ENCODE results near the gene HEATR9. TPM values are rescaled to one million over a fixed set of nuclear protein-coding genes. Genes with fewer than 3 reads are reported as not detected.
A peak's percentile ranks its signal among the peaks of the same experiment; 100 is the strongest.
"Not testable (repeated sequence)": the region's sequence is repeated elsewhere in the genome, so short reads cannot be mapped to it uniquely, and the experiment has no call there.

The HEATR9 gene
- polyA plus RNA-seq, 3 donors from 2014 or later: 0.11 to 0.19 TPM; not detected in 1

- peaks cover 85 to 93% of the 10 kb centered on the region in 2 donors for H3K4me1 Mint-ChIP-seq
- H3K27me3 Mint-ChIP-seq (ENCODE audit: low read depth in 3 of 3): peaks cover 0 to 12% (median 2%) of the 10 kb centered on the region in 3 donors
- peaks cover 7 to 16% (median 10%) of the 10 kb centered on the region in 3 donors for H3K36me3 Mint-ChIP-seq
- H3K9me3 Mint-ChIP-seq: no peaks in the 10 kb centered on the region
- H3K4me3 Mint-ChIP-seq: peak overlapping the region; percentile 72 to 86 (median 82)
- DNase-seq: no peak
- H3K27ac Mint-ChIP-seq: peak overlapping the region; percentile 91 to 99 (median 96)
Measured at GRCh38 chr17:35901631-35902175, 33.0 kb upstream of the HEATR9 start.

GRCh38 chr17:35900708-35901480 lies 32.2 kb upstream of the HEATR9 start:
- peak; percentile 71 to 74 (median 73) for DNase-seq
- Mint-ChIP-seq H3K4me1 (peaks cover 86 to 93% of the 10 kb centered on the region in 2 donors), H3K27me3 (ENCODE audit: low read depth in 3 of 3) (peaks cover 0 to 19% (median 2%) of the 10 kb centered on the region in 3 donors), H3K36me3 (peaks cover 7 to 11% (median 10%) of the 10 kb centered on the region in 3 donors), H3K27ac (peak overlapping the region; percentile 91 to 99 (median 96)), H3K9me3 (no peaks in the 10 kb centered on the region), H3K4me3 (peak overlapping the region; percentile 72 to 86 (median 82))

DNA sequence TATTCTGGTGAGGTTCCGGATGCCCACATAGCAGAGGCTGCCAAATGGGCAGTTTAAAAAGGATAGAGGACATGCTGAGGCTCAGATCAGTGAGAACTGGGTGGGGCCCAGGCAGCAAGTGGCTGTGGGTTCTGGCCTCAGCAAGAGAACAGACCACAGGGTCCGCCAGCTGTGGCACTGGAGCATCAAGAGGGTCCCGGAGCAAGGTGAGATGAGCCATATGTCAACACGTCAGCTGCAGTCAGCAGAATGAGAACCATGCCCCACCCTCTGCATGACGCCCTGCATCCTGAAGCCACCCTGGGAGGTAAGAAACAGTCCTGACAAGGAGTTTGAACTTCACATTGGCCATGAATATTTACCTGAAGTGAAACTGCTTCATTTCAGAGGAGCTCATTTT lies 31.6 kb upstream of the HEATR9 start:
- peaks cover 91 to 95% of the 10 kb centered on the region in 2 donors for H3K4me1 Mint-ChIP-seq
- H3K27me3 Mint-ChIP-seq (ENCODE audit: low read depth in 3 of 3): peaks cover 0 to 21% (median 2%) of the 10 kb centered on the region in 3 donors
- H3K4me3 Mint-ChIP-seq: peak overlapping the region; percentile 72 to 86 (median 82)
- H3K36me3 Mint-ChIP-seq: peaks cover 4 to 8% (median 7%) of the 10 kb centered on the region in 3 donors
- peak; percentile 58 to 67 (median 59) for DNase-seq
- H3K9me3 Mint-ChIP-seq: no peaks in the 10 kb centered on the region
- H3K27ac Mint-ChIP-seq: peak overlapping the region; percentile 91 to 99 (median 96)

DNA sequence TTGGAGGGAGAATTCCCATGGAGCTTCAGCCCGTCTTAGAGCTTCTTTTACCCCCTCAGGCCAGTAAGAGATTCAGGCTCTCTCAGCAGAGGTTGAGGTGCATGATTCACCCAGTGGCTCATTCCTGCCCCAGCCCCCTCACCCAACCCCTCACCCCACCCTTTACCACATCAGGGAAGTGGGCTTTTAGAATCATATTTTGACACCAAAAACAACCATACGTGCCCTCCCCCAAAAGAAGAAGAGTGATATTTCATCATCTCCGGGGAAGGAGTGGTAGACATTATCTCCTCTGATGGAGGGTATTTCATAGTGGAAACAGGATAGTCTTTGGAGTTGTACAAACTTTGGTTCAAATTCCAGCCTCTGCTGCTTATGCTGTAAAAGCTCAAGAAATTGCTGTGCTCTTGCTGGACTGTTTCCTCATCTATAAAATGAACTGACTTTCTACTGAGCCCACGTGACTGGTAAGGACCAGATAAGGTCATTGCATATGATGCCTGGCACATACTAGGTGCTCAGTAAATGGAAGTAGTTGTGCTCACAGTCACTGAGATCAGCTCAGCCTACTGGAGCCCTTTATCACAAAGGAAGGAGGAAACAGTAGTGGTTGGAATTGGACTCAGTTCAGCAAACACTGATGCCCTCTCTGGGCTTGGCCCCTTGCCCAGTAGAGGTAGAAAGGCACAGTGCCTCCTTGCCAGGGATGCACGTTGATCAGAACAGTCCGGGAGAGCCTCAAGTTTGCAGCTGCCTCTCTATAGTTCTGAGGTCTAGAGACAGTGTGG lies 29.8 kb upstream of the HEATR9 start:
- Mint-ChIP-seq H3K36me3 (peaks cover 0 to 3% (median 0%) of the 10 kb centered on the region in 3 donors), H3K4me3 (peak overlapping the region; percentile 72 to 86 (median 82)), H3K4me1 (peaks cover 95% of the 10 kb centered on the region in 2 donors), H3K27ac (peak overlapping the region; percentile 91 to 99 (median 96)), H3K27me3 (ENCODE audit: low read depth in 3 of 3) (peaks cover 0 to 21% (median 2%) of the 10 kb centered on the region in 3 donors), H3K9me3 (no peaks in the 10 kb centered on the region)
- peak; percentile 64 to 65 (median 65) for DNase-seq

DNA sequence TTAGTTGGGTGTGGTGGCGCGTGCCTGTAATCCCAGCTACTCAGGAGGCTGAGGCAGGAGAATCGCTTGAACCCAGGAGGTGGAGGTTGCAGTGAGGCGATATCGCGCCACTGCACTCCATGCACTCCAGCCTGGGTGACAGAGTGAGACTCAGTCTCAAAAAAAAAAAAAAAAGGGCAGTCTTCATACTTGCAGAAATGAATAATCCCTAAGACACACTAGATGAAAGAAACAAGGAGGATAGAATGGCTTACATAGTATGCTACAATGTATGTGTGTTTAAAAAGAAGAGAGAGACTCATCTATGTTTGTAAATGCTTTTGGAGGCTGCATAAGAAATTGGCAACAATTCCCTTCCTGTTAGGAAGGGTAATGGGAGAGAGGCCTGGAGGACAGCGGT lies 29.1 kb upstream of the HEATR9 start:
- H3K9me3 Mint-ChIP-seq: not testable (repeated sequence)
- peak overlapping the region; percentile 91 to 99 (median 96) for H3K27ac Mint-ChIP-seq

DNA sequence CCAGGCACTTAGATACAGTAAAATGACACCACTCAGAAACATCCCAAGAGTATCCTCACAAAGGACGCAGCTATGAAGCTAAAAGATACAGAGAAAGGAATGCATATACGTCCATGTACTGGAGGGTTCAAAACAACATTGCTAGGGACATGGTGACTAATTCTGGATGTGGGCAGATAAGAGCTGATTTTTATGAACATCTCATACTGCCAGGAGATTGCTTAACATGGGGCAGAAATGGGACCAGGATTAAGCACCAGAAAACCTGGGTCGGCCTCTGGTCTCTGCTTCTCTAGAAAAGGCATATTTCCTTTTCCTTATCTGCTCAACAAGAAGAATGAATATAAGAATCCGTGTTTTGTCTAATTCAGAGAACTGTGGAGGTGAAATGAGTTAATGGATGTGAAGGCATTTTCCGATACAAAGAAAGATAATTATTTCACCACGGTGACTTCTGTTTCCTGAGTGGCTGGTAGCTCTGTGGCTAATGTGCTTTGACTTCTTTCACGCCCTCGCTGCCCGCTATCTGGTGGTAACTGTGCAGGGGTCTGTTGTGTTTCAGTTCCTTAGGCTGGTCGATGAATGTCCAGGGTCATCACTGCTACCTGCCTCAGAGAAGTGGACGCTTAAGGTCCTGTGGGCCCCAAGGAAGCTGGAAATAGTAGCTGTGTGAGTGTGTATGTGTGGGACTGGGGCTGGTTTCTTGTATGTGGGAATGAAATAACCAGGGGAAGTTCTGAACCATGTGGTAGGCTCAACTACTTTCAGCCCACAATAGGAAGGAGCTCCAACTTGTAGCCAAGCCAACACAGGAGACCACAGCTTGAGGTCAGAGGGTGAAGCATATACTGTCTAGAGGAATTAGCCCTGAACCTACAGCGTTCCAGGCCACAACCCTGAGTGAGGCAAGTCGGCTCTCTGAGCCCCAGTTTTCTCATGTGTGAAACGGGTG lies 27.2 kb upstream of the HEATR9 start:
- no peaks in the 10 kb centered on the region for H3K36me3 Mint-ChIP-seq
- peak overlapping the region; percentile 88 to 99 (median 98) for H3K27ac Mint-ChIP-seq
- no peaks in the 10 kb centered on the region for H3K9me3 Mint-ChIP-seq
- H3K4me1 Mint-ChIP-seq: peaks cover 95 to 96% of the 10 kb centered on the region in 2 donors
- H3K4me3 Mint-ChIP-seq: peak overlapping the region; percentile 81 to 90 (median 84)
- DNase-seq: peak; percentile 86 to 90 (median 88)
- peaks cover 2 to 29% (median 12%) of the 10 kb centered on the region in 3 donors for H3K27me3 Mint-ChIP-seq (ENCODE audit: low read depth in 3 of 3)

More for the DNA sequence above, 29.1 kb upstream of the HEATR9 start:
- H3K36me3 Mint-ChIP-seq, DNase-seq: not testable (repeated sequence)
- Mint-ChIP-seq H3K27me3 (ENCODE audit: low read depth in 3 of 3) (peaks cover 0 to 21% (median 2%) of the 10 kb centered on the region in 3 donors), H3K4me3 (peak overlapping the region; percentile 72 to 86 (median 82)), H3K4me1 (peaks cover 95 to 96% of the 10 kb centered on the region in 2 donors)

- DNase-seq: no peak
- Mint-ChIP-seq H3K27me3 (ENCODE audit: low read depth in 3 of 3) (peaks cover 5 to 29% (median 18%) of the 10 kb centered on the region in 3 donors), H3K27ac (peak overlapping the region; percentile 86 to 100 (median 96)), H3K4me1 (peaks cover 95% of the 10 kb centered on the region in 2 donors), H3K9me3 (no peaks in the 10 kb centered on the region), H3K36me3 (no peaks in the 10 kb centered on the region), H3K4me3 (peak overlapping the region in 3 of 5 donors; percentile 25 to 65 (median 48))
Measured at GRCh38 chr17:35894206-35894605, 25.5 kb upstream of the HEATR9 start.

DNA sequence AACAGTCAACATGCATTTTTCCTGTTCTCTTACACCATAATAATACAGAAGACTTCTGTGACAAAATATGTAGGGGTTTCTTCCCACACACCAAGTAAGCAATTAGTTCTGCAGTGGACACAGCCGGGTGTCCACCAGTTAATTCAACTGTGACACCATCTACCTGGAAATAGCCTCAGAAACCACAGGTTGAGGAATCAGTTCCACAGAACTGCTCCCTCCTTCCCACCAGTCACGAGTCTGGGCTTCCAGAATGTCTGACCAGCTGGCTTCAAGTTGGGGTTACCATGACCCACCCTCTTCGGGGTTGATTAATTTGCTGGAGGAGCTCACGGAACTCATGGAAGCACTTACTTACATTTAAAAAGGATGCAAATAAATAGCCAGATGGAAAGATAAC lies 25.1 kb upstream of the HEATR9 start:
- peaks cover 95% of the 10 kb centered on the region in 2 donors for H3K4me1 Mint-ChIP-seq
- peak overlapping the region; percentile 88 to 100 (median 98) for H3K27ac Mint-ChIP-seq
- peaks cover 5 to 33% (median 18%) of the 10 kb centered on the region in 3 donors for H3K27me3 Mint-ChIP-seq (ENCODE audit: low read depth in 3 of 3)
- no peaks in the 10 kb centered on the region for H3K36me3 Mint-ChIP-seq
- DNase-seq: no peak
- H3K4me3 Mint-ChIP-seq: peak overlapping the region in 2 of 5 donors; percentile 42 to 65
- H3K9me3 Mint-ChIP-seq: no peaks in the 10 kb centered on the region

DNA sequence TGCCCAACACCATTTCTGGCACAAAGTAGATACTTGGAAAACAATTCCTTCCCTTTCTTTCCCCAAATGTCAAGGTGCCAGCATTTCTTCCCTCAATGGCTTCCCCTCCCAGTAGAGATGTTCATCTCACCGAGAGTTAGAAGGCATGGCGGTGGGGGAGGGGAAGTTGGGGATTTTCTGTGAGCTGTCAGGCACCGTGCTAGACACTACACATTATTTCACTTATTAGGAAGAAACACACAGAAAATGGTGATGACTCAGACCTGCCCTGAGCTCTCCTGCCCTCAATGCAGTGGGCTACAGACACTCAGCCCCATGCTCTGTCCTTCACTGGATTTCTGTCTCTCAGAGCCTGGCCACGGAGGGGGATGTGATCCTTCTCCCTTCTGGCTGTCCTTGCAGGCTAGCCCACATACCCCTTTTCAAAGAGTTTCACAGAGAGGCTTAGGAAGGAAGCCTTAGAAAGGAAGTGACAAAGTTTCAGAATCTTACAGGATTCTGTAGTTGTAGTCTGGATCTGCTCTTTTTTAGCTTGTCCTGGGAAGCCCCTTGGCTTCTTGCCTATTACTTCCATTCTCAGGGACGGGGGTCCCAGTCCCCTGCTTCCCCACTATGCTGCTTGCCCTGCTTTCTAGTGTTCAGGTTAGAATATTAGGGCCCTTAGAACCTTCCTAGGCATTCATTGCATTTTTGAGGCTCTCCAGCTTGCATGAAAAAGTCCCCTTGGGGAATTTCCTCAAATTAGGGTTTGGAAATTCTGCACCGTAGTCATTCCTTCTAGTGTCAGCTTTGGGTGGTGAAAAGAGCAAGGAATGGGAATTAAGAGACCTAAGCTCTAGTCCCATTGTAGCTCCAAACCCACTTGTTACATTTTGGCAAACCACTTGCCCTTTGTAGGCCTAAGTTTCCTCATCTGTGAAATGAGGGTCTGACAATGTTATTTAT lies 23.7 kb upstream of the HEATR9 start:
- Mint-ChIP-seq H3K27ac (peak overlapping the region; percentile 88 to 100 (median 98)), H3K36me3 (no peaks in the 10 kb centered on the region), H3K9me3 (no peaks in the 10 kb centered on the region), H3K4me3 (peak overlapping the region; percentile 73 to 82 (median 78)), H3K4me1 (peaks cover 91% of the 10 kb centered on the region in 2 donors), H3K27me3 (ENCODE audit: low read depth in 3 of 3) (peaks cover 5 to 31% (median 16%) of the 10 kb centered on the region in 3 donors)
- DNase-seq: peak in 2 of 3 donors; percentile 39

GRCh38 chr17:35891269-35891668 lies 22.6 kb upstream of the HEATR9 start:
- Mint-ChIP-seq H3K9me3 (no peaks in the 10 kb centered on the region), H3K27ac (peak overlapping the region; percentile 88 to 100 (median 98)), H3K4me1 (peaks cover 88 to 94% of the 10 kb centered on the region in 2 donors), H3K27me3 (ENCODE audit: low read depth in 3 of 3) (peaks cover 5 to 29% (median 16%) of the 10 kb centered on the region in 3 donors), H3K4me3 (peak overlapping the region; percentile 65 to 80 (median 73)), H3K36me3 (no peaks in the 10 kb centered on the region)
- DNase-seq: no peak

DNA sequence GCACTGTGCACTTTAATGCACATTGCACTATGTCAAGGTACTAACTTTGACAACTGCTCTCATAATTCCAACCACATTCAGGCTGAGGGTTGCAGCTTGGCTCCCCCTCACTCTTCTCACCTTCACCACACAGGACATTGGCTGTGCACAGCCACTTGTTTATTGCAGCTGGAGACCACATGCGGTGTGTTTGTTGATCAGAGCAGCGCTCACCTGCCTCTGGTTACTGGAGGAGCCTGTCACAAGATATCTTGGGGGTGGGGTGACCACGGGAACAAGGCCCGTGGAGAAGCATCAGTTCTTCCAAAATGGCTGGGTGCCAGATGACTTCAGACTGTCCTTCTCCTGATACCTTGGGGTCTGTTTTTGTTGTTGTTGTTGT lies 22.1 kb upstream of the HEATR9 start:
- Mint-ChIP-seq H3K27ac (peak overlapping the region; percentile 88 to 100 (median 98)), H3K36me3 (no peaks in the 10 kb centered on the region), H3K27me3 (ENCODE audit: low read depth in 3 of 3) (peaks cover 5 to 24% (median 16%) of the 10 kb centered on the region in 3 donors), H3K4me3 (peak overlapping the region; percentile 65 to 80 (median 73)), H3K4me1 (peaks cover 82 to 90% of the 10 kb centered on the region in 2 donors), H3K9me3 (no peaks in the 10 kb centered on the region)
- DNase-seq: peak; percentile 89 to 92 (median 91)

Data from immature natural killer cell (primary cell).